Peyer's patch (tissue), 4 donors: ENCODE results near the gene KDM5C.

Experiments
- POLR2A ChIP-seq, 2 donors: fragments of 450-650 bp; IDR thresholded peaks; one replicate each; pipeline ENCODE4 v1.5.1; 2017; ENCODE audit warnings: antibody characterized with exemption in 2 of 2, mild to moderate bottlenecking in 2 of 2, moderate library complexity in 2 of 2
- TF ChIP-seq, protein P1 (sequence below), 6 experiments: fragments of 450-650 bp in 4 of 6; fragments of 200-600 bp in 2 of 6; sonication (generic) in 1 of 6; IDR thresholded peaks; one replicate each; pipeline ENCODE4 v1.5.1; 2017 to 2019; ENCODE audit warnings: antibody characterized with exemption in 6 of 6, mild to moderate bottlenecking in 3 of 6, moderate library complexity in 1 of 6

DNA sequence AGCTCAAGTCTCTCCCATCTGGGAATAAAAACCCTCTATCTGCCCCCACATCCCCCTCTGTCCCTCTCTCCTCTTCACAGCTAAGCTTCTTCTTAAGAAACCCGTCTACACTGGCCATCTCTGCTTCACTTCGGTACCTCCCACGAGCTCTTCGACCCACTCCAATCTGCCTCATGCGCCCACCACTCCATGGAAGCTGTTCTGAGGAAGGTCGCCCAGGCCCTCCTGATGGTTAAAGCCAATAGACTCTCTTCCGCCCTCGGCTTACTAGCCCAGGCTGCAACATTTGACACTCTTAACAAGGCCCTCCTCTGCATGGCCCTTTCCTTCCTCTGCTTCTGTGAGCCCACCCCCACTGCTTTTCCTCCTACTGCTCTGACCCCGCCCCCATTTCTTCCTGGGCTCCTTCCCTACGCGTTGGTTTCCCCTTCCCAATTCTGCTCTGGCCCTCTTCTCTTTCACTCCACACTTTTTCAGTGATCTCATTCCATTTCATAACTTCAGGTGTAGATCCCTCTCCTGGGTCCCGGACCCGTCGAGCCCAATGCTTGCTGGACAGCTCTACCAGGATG is 44.6 kb upstream of the KDM5C start:
- TF ChIP-seq, protein P1, sequence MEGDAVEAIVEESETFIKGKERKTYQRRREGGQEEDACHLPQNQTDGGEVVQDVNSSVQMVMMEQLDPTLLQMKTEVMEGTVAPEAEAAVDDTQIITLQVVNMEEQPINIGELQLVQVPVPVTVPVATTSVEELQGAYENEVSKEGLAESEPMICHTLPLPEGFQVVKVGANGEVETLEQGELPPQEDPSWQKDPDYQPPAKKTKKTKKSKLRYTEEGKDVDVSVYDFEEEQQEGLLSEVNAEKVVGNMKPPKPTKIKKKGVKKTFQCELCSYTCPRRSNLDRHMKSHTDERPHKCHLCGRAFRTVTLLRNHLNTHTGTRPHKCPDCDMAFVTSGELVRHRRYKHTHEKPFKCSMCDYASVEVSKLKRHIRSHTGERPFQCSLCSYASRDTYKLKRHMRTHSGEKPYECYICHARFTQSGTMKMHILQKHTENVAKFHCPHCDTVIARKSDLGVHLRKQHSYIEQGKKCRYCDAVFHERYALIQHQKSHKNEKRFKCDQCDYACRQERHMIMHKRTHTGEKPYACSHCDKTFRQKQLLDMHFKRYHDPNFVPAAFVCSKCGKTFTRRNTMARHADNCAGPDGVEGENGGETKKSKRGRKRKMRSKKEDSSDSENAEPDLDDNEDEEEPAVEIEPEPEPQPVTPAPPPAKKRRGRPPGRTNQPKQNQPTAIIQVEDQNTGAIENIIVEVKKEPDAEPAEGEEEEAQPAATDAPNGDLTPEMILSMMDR (IDR thresholded peaks at IDR 0.05), result no peak
- TF ChIP-seq POLR2A (IDR thresholded peaks at IDR 0.05), result no peak
